Fibroblast of lung (primary cell): ENCODE measurements around the gene ALDH8A1. TPM values are rescaled to one million over a fixed set of nuclear protein-coding genes. Genes with fewer than 3 reads are reported as not detected.
"Not testable (repeated sequence)": the region's sequence is repeated elsewhere in the genome, so short reads cannot be mapped to it uniquely, and the experiment has no call there.

Source experiments
- DNase-seq, 2 donors: peaks; one replicate each; pipeline versions ENCODE4 v3.0.0 to v3.0.0-alpha.2; 2010; ENCODE audit warnings: low read depth in 2 of 2
- H2AFZ ChIP-seq: 2 replicates; pipeline ENCODE4 v1.5.1; 2012; ENCODE audit warnings: low read length, control low read depth, inconsistent platforms
- H3K27ac ChIP-seq: 2 replicates; pipeline ENCODE4 v1.5.1; 2011; ENCODE audit warnings: low read length, control low read depth; ENCODE audit not compliant: insufficient read depth
- H3K27me3 ChIP-seq: 2 replicates; pipeline ENCODE4 v1.5.1; 2011; ENCODE audit warnings: mild to moderate bottlenecking, low read length; ENCODE audit not compliant: control insufficient read depth, insufficient read depth
- H3K36me3 ChIP-seq: 2 replicates; pipeline ENCODE4 v1.5.1; 2011; ENCODE audit warnings: low read length; ENCODE audit not compliant: control insufficient read depth, insufficient read depth
- H3K4me1 ChIP-seq: 2 replicates; pipeline ENCODE4 v1.5.1; 2011; ENCODE audit warnings: low read length; ENCODE audit not compliant: control insufficient read depth, insufficient read depth; ENCODE audit errors: extremely low read depth
- H3K4me2 ChIP-seq: 2 replicates; pipeline ENCODE4 v1.5.1; 2011; ENCODE audit warnings: low read length, control low read depth; ENCODE audit not compliant: insufficient read depth; ENCODE audit errors: extremely low read depth
- H3K4me3 ChIP-seq, 4 experiments: fragments of 200-600 bp in 1 of 4; sonication (generic) in 1 of 4; replicated peaks in 1 of 4; 2 replicates each; pipeline ENCODE4 v1.5.1; 2011 to 2016; ENCODE audit warnings: low read length in 4 of 4, low read depth in 3 of 4, mild to moderate bottlenecking in 3 of 4, control low read depth in 2 of 4, inconsistent platforms in 1 of 4, mixed read lengths in 1 of 4; ENCODE audit not compliant: insufficient read depth in 1 of 4; ENCODE audit errors: control extremely low read depth in 1 of 4
- H3K79me2 ChIP-seq: 2 replicates; pipeline ENCODE4 v1.5.1; 2012; ENCODE audit warnings: mild to moderate bottlenecking, low read length, inconsistent platforms; ENCODE audit not compliant: control insufficient read depth, insufficient read depth
- H3K9ac ChIP-seq: 2 replicates; pipeline ENCODE4 v1.5.1; 2011; ENCODE audit warnings: mild to moderate bottlenecking, low read length, control low read depth; ENCODE audit not compliant: insufficient read depth
- H3K9me3 ChIP-seq: 2 replicates; pipeline ENCODE4 v1.5.1; 2012; ENCODE audit warnings: low read depth, low read length; ENCODE audit not compliant: control insufficient read depth, insufficient read depth
- H4K20me1 ChIP-seq: 2 replicates; pipeline ENCODE4 v1.5.1; 2011; ENCODE audit warnings: low read length; ENCODE audit not compliant: control insufficient read depth, insufficient read depth; ENCODE audit errors: extremely low read depth
- EZH2 ChIP-seq: IDR thresholded peaks from 2 replicates; pipeline ENCODE4 v1.5.1; 2012; ENCODE audit warnings: low read length, control low read depth, mild to moderate bottlenecking; ENCODE audit errors: missing control alignments
- polyA plus RNA-seq, 2 donors: library from polyadenylated mRNA; depleted of rRNA in 1 of 2; stranded (reverse) in 1 of 2; unstranded in 1 of 2; fragments of >200 nt; gene quantifications; 2 replicates each; pipeline ENCODE4 v1.2.1, GENCODE V29; 2011 to 2012; ENCODE audit warnings: missing spikeins in 1 of 2
- total RNA-seq: library from RNA; depleted of rRNA; stranded (reverse); fragments of >200 nt; gene quantifications from 2 replicates; pipeline ENCODE4 v1.2.1, GENCODE V29; 2014
- TF ChIP-seq, protein P1 (sequence below), 2 donors: IDR thresholded peaks in 1 of 2; conservative IDR thresholded peaks in 1 of 2; 1 replicate in 1 of 2; 2 replicates in 1 of 2; pipeline ENCODE4 v1.5.1; 2011 to 2012; ENCODE audit warnings: low read length in 2 of 2, control low read depth in 1 of 2, inconsistent platforms in 1 of 2, low read depth in 1 of 2, mild to moderate bottlenecking in 1 of 2

Gene ALDH8A1
- total and polyA plus RNA-seq, 2 donors (not counting 1 experiment from before 2014, with no cell fraction given), result 0.11 to 0.50 TPM

- no peaks in the 10 kb centered on the region for H3K36me3 ChIP-seq
- H3K9me3 ChIP-seq, result no peaks in the 10 kb centered on the region
- no peaks in the 10 kb centered on the region for H4K20me1 ChIP-seq
- peak in 1 of 2 donors; percentile 17 for DNase-seq
- H3K4me3 ChIP-seq, result no peak overlapping the region
- no peak overlapping the region for H3K4me2 ChIP-seq
- no peak for TF ChIP-seq EZH2
- TF ChIP-seq, protein P1, sequence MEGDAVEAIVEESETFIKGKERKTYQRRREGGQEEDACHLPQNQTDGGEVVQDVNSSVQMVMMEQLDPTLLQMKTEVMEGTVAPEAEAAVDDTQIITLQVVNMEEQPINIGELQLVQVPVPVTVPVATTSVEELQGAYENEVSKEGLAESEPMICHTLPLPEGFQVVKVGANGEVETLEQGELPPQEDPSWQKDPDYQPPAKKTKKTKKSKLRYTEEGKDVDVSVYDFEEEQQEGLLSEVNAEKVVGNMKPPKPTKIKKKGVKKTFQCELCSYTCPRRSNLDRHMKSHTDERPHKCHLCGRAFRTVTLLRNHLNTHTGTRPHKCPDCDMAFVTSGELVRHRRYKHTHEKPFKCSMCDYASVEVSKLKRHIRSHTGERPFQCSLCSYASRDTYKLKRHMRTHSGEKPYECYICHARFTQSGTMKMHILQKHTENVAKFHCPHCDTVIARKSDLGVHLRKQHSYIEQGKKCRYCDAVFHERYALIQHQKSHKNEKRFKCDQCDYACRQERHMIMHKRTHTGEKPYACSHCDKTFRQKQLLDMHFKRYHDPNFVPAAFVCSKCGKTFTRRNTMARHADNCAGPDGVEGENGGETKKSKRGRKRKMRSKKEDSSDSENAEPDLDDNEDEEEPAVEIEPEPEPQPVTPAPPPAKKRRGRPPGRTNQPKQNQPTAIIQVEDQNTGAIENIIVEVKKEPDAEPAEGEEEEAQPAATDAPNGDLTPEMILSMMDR (conservative IDR thresholded peaks at IDR 0.05 in 1 of 2, IDR thresholded peaks at IDR 0.05 in 1 of 2; ENCODE audit: low read depth in 1 of 2, low read length in 2 of 2), result no peak
- H3K79me2 ChIP-seq, result no peaks in the 10 kb centered on the region
- no peak overlapping the region for H2AFZ ChIP-seq
- no peaks in the 10 kb centered on the region for H3K27me3 ChIP-seq
- peak overlapping the region; percentile 99 for H3K27ac ChIP-seq
- peaks cover 23% of the 10 kb centered on the region for H3K4me1 ChIP-seq
- H3K9ac ChIP-seq, result no peak overlapping the region
Measured at GRCh38 chr6:134910593-134910935, 39.3 kb downstream of the ALDH8A1 start.

DNA sequence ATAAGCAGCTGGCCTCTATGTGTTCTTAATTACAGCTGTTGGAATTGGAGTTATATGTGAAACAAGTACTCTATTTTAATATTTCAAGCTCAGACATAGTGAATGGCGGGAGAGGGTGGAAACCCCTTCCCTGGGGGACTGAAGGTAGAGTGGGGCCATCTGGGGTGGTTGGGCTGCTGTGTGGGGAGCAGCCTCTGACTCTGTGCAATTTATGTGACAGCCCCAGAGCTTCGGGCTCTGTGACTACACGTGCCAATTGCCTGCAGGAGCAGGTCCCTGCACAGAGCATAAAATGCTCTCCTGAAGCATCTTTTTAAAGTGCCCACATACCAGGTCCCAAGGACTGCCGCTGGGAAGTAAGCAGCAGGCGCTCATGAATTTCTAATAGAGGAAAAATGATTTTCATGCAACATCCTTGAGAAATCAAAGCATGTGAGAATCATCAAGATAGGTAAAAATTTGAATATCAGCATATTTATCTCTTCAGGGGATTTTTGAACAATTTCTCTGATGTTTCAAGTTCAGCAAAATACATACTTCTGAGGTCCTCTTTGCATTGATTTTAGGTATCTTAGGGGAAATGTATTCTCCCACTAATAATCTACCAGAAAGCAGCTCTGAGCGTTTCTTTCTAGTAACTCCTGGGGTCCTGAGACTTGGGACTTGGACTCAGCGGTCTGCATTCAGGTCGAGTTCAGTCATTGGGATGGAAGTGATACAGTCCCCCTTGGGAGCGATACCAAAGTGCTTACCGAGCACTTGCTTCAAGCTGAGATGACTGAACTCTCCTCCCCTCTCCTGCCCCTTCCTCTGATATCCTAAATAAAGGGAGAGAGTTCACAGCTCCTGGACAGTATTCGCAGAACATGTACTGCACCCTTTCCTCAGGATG, 40.0 kb downstream of the ALDH8A1 start:
- peak overlapping the region; percentile 44 for H3K9ac ChIP-seq
- no peaks in the 10 kb centered on the region for H3K27me3 ChIP-seq
- peak overlapping the region; percentile 99 for H3K27ac ChIP-seq
- H3K4me3 ChIP-seq, result no peak overlapping the region
- H3K4me1 ChIP-seq, result peaks cover 23% of the 10 kb centered on the region
- H3K4me2 ChIP-seq, result peak overlapping the region; percentile 39
- no peaks in the 10 kb centered on the region for H3K9me3 ChIP-seq
- H2AFZ ChIP-seq, result no peak overlapping the region
- TF ChIP-seq, protein P1 (conservative IDR thresholded peaks at IDR 0.05 in 1 of 2, IDR thresholded peaks at IDR 0.05 in 1 of 2; ENCODE audit: low read depth in 1 of 2, low read length in 2 of 2), result no peak
- TF ChIP-seq EZH2, result no peak
- no peaks in the 10 kb centered on the region for H3K79me2 ChIP-seq
- peak in 1 of 2 donors; percentile 27 for DNase-seq
- no peaks in the 10 kb centered on the region for H4K20me1 ChIP-seq
- H3K36me3 ChIP-seq, result no peaks in the 10 kb centered on the region

GRCh38 chr6:134908906-134909516, 40.9 kb downstream of the ALDH8A1 start:
- no peaks in the 10 kb centered on the region for H3K36me3 ChIP-seq
- peak overlapping the region; percentile 95 for H3K4me2 ChIP-seq
- DNase-seq, result peak; percentile 98 to 99
- no peaks in the 10 kb centered on the region for H4K20me1 ChIP-seq
- no peaks in the 10 kb centered on the region for H3K9me3 ChIP-seq
- H3K79me2 ChIP-seq, result no peaks in the 10 kb centered on the region
- TF ChIP-seq, protein P1 (conservative IDR thresholded peaks at IDR 0.05 in 1 of 2, IDR thresholded peaks at IDR 0.05 in 1 of 2; ENCODE audit: low read depth in 1 of 2, low read length in 2 of 2), result no peak
- TF ChIP-seq EZH2, result no peak
- peaks cover 23% of the 10 kb centered on the region for H3K4me1 ChIP-seq
- H3K9ac ChIP-seq, result peak overlapping the region; percentile 74
- H3K27me3 ChIP-seq, result no peaks in the 10 kb centered on the region
- H2AFZ ChIP-seq, result peak overlapping the region; percentile 67
- peak overlapping the region; percentile 99 for H3K27ac ChIP-seq
- peak overlapping the region in 2 of 4 experiments; percentile 13 to 27 for H3K4me3 ChIP-seq

- H3K4me3 ChIP-seq, H4K20me1 ChIP-seq, H3K4me2 ChIP-seq, H3K27me3 ChIP-seq, H3K9me3 ChIP-seq, H2AFZ ChIP-seq, DNase-seq, H3K27ac ChIP-seq, H3K9ac ChIP-seq, H3K36me3 ChIP-seq, H3K79me2 ChIP-seq: not testable (repeated sequence)
- H3K4me1 ChIP-seq, result peaks cover 11% of the 10 kb centered on the region
Measured at GRCh38 chr6:134904731-134905130, 45.2 kb downstream of the ALDH8A1 start.
